ENCODE results near the gene TARS2. TPM values are rescaled to one million over a fixed set of nuclear protein-coding genes. Genes with fewer than 3 reads are reported as not detected.

Gene TARS2
- total RNA-seq, 6 experiments from 2014 or later = 16.1 to 32.1 (median 22.4) TPM

DNA sequence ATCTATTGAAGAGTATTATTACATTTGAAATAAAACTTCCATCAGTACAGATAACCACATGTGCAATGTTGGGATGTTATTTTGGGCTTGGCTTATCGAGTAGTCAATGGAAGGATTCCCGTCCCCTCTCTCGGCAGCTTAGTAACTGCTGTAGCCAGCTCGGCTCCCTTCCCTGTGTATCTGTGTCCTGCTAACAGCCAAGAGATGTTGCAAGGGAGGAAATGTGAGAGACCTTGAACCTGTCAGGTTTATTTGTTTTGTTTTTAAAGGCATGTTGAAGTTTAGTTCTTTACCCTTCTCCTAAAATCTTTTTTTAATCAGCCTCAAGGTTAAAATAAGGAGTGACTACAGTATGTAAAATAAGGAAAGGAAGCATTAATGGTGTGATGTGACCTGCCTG, 13.6 kb upstream of the TARS2 start:
- peaks cover 0 to 89% (median 30%) of the 10 kb centered on the region in 4 donors for H3K4me1 ChIP-seq
- intact Hi-C loops (cut with DNase I) = no loop called here
- no peak overlapping the region for H3K4me3 ChIP-seq
- no peaks in the 10 kb centered on the region for H3K9me3 ChIP-seq
- H3K27me3 ChIP-seq = no peaks in the 10 kb centered on the region
- H3K27ac ChIP-seq = peak overlapping the region in 2 of 3 donors; percentile 58 to 63
- H3K36me3 ChIP-seq = peaks cover 0 to 20% (median 8%) of the 10 kb centered on the region in 4 donors
- DNase-seq (peak; percentile 67 to 85 (median 80)), ATAC-seq (peak; percentile 86 to 93 (median 92))
- WGBS (ENCODE audit: insufficient coverage, low coverage, low lambda C conversion rate, missing lambda C conversion rate) = 4% methylated on average over 4 of the region's 4 CpGs
- no peak for TF ChIP-seq POLR2A (IDR thresholded peaks at IDR 0.05)
- TF ChIP-seq, protein P1, sequence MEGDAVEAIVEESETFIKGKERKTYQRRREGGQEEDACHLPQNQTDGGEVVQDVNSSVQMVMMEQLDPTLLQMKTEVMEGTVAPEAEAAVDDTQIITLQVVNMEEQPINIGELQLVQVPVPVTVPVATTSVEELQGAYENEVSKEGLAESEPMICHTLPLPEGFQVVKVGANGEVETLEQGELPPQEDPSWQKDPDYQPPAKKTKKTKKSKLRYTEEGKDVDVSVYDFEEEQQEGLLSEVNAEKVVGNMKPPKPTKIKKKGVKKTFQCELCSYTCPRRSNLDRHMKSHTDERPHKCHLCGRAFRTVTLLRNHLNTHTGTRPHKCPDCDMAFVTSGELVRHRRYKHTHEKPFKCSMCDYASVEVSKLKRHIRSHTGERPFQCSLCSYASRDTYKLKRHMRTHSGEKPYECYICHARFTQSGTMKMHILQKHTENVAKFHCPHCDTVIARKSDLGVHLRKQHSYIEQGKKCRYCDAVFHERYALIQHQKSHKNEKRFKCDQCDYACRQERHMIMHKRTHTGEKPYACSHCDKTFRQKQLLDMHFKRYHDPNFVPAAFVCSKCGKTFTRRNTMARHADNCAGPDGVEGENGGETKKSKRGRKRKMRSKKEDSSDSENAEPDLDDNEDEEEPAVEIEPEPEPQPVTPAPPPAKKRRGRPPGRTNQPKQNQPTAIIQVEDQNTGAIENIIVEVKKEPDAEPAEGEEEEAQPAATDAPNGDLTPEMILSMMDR (IDR thresholded peaks at IDR 0.05) = no peak

DNA sequence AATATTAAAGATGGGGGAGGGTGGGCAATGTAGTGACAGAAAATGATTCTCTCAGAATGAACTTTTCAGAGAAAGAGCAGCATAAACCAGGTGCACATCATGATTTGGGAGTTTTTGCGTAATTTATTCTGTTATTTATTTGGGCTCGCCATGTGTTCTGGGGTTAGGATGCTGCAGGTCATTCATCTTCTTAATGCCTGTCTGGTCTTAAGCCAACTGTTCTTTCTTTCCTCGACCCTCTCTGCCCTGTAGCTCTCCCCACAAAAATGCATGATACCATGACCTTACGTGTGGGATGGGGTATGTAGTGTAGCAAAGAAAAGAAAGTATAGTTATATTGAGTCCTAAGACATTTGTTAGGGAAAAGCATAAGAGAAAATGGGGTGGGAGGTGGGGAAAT, 12.3 kb upstream of the TARS2 start:
- ATAC-seq (no peak), DNase-seq (no peak)
- no peaks in the 10 kb centered on the region for H3K27me3 ChIP-seq
- peaks cover 0 to 20% (median 8%) of the 10 kb centered on the region in 4 donors for H3K36me3 ChIP-seq
- no peaks in the 10 kb centered on the region for H3K9me3 ChIP-seq
- 29% methylated on average over 4 of the region's 4 CpGs for WGBS (ENCODE audit: insufficient coverage, low coverage, low lambda C conversion rate, missing lambda C conversion rate)
- H3K4me3 ChIP-seq = no peak overlapping the region
- intact Hi-C loops (cut with DNase I) = no loop called here
- peak overlapping the region in 2 of 3 donors; percentile 58 to 63 for H3K27ac ChIP-seq
- TF ChIP-seq POLR2A (IDR thresholded peaks at IDR 0.05) = no peak
- TF ChIP-seq, protein P1 (IDR thresholded peaks at IDR 0.05) = no peak
- H3K4me1 ChIP-seq = peaks cover 0 to 89% (median 29%) of the 10 kb centered on the region in 4 donors

DNA sequence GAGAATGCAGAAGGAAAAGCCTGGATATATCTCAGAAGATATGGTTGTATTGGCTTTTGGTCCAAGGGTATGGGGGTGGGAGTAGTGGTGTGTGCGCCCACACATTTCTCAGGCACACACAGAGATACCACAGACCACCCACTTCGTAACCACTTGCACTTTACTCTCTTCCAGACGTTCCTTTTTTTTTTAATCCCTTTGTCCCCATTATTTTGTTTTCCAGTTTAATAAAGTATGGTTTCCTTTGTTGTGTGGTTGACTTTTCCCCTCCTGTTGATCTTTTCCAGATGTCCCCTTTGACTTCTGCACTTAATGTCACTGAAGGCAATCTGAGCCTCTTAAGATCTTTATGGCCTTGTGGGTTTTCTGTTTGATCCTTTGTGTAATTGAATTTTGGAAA, 10.5 kb upstream of the TARS2 start:
- peak overlapping the region in 1 of 3 donors; percentile 27 for H3K27ac ChIP-seq
- H3K4me3 ChIP-seq = no peak overlapping the region
- H3K9me3 ChIP-seq = no peaks in the 10 kb centered on the region
- peaks cover 0 to 86% (median 27%) of the 10 kb centered on the region in 4 donors for H3K4me1 ChIP-seq
- intact Hi-C loops (cut with DNase I) = no loop called here
- no peaks in the 10 kb centered on the region for H3K27me3 ChIP-seq
- DNase-seq (no peak), ATAC-seq (no peak)
- no peak for TF ChIP-seq POLR2A (IDR thresholded peaks at IDR 0.05)
- TF ChIP-seq, protein P1 (IDR thresholded peaks at IDR 0.05) = no peak
- WGBS (ENCODE audit: insufficient coverage, low coverage, low lambda C conversion rate, missing lambda C conversion rate) = 77% methylated on average over 3 of the region's 3 CpGs
- peaks cover 0 to 7% (median under 1%) of the 10 kb centered on the region in 4 donors for H3K36me3 ChIP-seq

DNA sequence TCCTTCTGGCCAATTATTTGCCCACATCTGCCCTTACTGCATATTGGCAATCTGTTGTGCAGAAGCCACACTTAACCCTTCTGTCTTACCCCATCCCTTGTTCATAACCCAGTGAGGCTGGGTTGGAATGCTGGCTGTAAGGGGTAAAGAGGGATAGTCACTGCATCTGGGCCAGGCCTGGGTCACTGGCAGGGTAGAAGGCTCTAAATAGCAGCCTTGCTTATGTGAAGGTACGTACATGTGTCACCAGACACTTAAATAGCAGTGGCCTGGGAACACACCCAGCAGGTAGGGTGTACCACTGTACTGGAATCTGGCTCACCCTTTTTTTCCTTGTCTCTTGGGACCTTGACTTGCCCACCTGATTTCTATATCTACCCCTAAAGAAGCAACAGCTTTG, 9.9 kb upstream of the TARS2 start:
- TF ChIP-seq POLR2A (IDR thresholded peaks at IDR 0.05) = no peak
- TF ChIP-seq, protein P1 (IDR thresholded peaks at IDR 0.05) = no peak
- Histone ChIP-seq H3K4me3 (no peak overlapping the region), H3K27me3 (no peaks in the 10 kb centered on the region), H3K9me3 (no peaks in the 10 kb centered on the region), H3K27ac (peak overlapping the region in 1 of 3 donors; percentile 27), H3K4me1 (peaks cover 0 to 86% (median 27%) of the 10 kb centered on the region in 4 donors), H3K36me3 (peaks cover 0 to 1% (median 0%) of the 10 kb centered on the region in 4 donors)
- intact Hi-C loops (cut with DNase I) = no loop called here
- DNase-seq (no peak), ATAC-seq (no peak)
- 67% methylated on average over 1 of the region's 1 CpG for WGBS (ENCODE audit: insufficient coverage, low coverage, low lambda C conversion rate, missing lambda C conversion rate)
